Activated effector memory CD4-positive, alpha-beta T cell treated with Interleukin-2 at 50 U/mL for 16 hours (primary cell): ENCODE data around the gene LCT.
A peak's percentile ranks its signal among the peaks of the same experiment; 100 is the strongest.
"Not testable (repeated sequence)": the region's sequence is repeated elsewhere in the genome, so short reads cannot be mapped to it uniquely, and the experiment has no call there.

Source experiments
- DNase-seq: peaks from one replicate; pipeline ENCODE4 v3.0.0-alpha.2; 2020

The LCT gene

DNA sequence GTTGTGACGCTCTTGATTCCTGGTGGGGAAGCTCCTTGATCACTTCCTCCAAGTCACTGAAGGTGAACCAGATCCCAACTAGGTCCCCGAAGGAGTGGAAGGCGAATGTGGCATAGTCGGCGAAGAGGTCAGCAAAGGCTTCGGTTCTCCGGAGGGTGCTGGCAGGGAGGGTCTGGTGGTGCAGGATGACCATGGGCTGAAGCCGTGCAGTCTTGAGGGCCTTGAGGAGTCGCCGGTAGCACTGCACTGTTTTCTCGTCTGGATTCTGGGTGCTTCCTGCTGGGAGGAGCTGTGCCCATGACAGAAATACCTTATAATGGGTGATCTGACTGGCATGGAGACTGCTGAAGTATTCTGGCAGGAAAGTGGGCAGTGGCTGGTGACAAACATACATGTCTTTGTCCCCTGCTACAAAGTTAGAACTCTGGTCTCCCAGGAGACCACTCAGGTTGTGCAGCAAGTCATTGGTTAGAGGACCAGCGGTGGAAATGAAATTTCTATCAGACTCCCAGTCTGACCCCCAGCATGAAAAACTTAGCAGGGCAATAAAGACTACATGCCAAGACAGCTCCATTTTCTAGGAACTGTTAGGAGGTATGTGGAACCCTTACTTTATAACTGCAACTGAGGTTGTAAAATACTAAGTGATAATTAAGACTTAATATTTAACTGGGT, at the start of gene LCT:
TSS of gene LCT (minus strand) at position 589 of the 675 bp plus-strand sequence. CDS start at position 574, 15 bp downstream.
- no peak for DNase-seq

DNA sequence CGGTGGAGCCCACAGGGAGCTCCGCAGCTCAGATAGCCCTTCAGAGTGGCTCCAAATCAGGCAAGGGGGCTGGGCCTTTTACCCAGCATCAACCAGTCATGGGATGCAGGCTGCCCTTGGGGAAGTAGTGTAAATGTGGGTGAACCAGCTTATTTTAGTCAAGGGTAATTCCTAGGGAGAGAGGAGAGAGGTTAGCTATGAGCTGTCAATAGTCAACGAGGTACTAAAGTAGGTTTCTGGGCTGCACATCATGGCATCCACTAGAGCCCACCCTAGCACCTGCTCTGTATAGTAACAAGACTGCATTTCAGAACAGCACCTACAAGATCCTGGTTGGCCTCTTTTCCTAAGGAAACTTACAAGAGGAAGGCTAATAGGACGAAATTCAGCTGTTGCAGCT, 48.7 kb upstream of the LCT start:
- no peak for DNase-seq

DNA sequence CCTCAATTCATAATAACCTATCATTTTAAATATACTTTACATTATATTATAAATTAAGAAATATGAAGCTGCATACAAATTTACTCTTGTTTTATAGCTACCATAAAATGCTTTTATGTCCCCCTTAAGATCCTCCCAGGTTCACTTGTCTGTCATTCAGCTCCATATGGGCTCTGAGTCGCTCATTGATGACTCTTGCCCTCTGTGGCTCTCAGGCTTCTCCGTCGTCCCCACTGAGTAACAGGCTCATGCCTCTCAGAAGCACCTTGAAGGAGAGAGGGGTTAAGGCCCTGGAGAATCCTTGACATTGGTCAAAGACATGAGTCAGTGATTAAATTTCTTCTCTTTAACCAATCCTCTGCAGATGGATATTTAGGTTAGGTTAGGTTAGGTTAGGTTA, 45.4 kb upstream of the LCT start:
- DNase-seq, result no peak

DNA sequence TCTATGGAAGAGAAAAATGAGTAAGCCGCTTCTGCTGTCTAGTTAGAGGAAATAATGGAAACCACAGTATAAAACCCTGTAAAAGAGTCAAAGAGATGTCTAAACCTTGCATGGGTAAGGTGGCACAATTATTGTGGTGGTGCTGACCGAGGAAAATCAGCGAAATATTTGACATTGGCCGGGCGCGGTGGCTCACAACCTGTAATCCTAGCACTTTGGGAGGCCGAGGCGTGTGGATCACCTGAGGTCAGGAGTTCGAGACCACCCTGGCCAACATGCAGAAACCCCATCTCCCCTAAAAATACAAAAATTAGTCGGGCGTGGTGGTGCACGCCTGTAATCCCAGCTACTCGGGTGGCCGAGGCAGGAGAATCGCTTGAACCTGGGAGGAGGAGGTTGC, 39.8 kb upstream of the LCT start:
- DNase-seq, result not testable (repeated sequence)

- peak; percentile 95 for DNase-seq
Observed at GRCh38 chr2:135876066-135876711, 39.2 kb upstream of the LCT start, which contains the start of gene MCM6. Gene MCM6 (minus strand): TSS chr2:135876443. CDS start chr2:135876365, 78 bp downstream.

DNA sequence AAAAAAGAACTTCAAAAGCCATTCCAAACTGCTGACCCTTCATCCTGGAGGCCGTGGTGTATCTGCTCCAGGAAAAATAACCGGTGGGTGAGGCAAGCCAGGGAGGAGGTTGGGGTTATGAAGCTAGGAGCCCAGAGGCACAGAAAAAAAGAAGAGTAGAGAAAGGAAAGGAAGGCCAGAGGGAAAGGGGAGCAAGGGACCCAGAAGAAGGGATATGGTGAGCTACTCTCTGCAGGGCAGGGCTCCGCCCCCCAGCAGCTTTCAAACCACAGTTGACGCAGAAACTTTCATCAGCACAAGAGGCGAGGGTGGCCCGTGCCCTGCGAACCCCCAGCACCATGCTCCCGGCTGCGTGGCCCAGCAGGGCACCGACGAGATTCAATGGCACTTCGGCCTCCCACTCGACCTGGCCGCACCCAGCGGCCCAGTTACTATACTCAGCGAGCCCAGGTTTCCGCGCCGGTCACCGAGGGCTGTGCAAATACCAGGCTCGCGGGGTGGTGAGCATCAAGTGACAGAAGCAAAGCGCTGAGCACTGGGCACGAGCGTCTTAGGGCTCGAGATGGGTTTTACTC, 38.6 kb upstream of the LCT start:
- DNase-seq, result peak; percentile 67

DNA sequence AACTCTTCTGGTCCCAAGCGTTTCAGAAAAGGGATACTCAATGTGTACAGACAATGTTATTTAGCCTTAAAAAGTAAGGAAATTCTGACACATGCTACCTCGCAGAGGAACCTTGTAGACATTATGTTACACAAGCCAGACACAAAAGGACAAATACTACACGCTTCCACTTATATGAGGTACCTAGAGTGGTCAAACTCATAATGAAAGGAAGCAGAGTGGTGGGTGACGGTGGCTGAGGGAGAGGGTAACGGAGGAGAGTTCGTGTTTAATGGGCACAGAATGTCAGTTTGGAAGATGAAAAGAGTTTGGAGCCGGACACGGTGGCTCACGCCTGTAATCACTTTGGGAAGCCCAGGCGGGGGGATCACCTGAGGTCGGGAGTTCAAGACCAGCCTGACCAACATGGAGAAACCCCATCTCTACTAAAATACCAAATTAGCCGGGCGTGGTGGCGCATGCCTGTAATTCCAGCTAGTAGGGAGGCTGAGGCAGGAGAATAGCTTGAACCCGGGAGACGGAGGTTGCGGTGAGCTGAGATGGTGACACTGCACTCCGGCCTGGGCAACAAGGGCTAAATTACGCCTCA, 37.9 kb upstream of the LCT start:
- DNase-seq, result no peak

DNA sequence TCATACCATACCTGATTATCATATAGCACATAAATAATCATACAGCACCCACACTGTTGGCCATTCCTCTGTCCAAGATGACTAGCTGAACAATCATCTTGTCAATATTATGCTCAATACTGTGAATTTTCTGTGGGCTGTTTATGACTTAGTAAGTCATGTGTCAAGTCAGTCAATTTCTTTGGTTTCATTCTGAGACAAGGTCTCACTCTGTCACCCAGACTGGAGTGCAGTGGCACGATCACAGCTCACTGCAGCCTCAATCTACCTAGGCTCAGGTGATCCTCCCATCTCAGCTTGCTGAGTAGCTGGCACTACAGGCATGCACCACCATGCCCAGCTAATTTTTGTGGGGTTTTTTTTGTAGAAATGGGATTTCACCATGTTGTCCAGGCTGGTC, 33.6 kb upstream of the LCT start:
- no peak for DNase-seq

DNA sequence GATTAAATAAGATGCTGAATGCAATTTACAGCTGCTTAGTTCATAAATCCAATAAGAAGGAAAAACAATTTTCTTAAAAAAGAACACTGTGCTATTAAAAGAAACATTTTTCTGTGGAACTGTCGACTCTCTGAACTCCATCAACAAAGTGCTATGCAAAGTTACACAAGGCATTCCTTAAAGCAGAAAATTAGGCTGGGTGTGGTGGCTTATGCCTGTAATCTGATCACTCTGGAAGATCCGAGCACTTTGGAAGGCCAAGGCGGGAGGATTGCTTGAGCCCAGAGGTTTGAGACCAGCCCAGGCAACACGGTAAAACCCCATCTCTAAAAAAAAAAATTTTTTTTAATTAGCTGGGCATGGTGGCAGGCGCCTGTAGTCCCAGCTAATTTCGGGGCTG, 26.2 kb upstream of the LCT start:
- no peak for DNase-seq

GRCh38 chr2:135862718-135863117, 25.7 kb upstream of the LCT start:
- DNase-seq, result no peak

- DNase-seq, result no peak
Observed at GRCh38 chr2:135853401-135853800, 16.4 kb upstream of the LCT start.

DNA sequence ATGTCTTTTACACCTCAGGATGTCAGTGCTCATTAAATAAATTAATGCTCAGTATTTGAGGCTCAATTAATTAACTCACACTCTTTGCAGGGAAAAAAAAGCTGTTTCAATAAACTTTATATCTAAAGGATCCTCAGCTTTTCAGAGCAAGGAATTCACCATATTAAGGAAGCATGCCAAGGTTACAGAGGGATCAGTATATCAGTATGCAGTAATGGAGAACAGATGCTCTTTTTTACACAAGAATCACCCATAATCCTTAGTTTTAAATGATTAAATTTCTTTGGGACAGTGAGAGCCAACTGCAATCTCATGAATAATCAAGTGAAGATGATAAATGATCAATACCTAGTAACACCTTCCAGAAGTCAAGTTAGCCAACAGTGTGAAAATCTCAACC, 14.9 kb upstream of the LCT start:
- no peak for DNase-seq

DNA sequence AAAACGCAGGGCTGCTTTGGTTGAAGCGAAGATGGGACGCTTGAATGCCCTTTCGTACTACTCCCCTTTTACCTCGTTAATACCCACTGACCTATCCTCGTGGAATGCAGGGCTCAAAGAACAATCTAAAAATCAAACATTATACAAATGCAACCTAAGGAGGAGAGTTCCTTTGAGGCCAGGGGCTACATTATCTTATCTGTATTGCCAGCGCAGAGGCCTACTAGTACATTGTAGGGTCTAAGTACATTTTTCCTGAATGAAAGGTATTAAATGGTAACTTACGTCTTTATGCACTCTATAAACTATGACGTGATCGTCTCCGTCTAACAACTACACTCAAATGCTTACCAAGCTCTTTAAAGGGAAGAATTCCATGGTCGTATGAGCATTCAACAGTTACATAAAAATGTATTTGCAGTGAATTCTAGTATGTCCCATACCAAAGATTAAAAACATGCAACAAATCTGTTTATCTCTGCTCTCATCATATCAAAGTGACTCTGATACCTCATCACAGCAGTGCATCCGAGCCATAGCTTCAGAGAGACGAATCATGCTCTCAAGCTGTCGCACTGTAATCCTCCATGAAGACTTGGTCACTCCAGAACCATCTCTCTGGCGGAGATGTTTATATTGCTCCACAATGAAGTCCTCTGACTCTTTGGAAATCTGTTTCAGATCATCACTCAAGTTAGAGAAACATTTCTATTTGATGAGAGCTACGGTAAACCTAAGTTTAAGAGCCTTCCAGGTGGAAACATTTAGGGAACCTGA, 14.1 kb upstream of the LCT start:
- no peak for DNase-seq

GRCh38 chr2:135849087-135849486, 12.1 kb upstream of the LCT start:
- no peak for DNase-seq

DNA sequence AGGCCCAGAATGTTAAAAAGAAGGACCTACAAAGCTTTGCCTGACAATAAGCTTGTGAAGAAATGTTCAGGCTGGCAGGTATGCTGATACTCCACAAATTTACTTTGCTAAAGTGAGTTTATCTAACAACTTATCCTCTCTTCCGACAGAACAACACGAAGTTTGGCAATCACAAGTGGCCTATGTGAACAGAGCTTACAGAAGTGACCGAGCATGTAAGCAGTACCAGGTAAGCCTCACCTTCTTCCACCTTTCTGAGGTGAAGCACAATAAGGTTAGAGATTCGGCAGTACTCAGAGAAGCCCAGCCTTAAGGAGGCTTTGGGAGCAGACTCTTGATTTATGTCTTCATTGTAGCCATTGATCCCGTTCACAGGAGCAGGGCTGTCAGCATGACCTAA, 9.0 kb upstream of the LCT start:
- no peak for DNase-seq

- no peak for DNase-seq
Observed at GRCh38 chr2:135845257-135845656, 8.3 kb upstream of the LCT start.

- DNase-seq, result no peak
Observed at GRCh38 chr2:135844301-135844895, 7.4 kb upstream of the LCT start.

DNA sequence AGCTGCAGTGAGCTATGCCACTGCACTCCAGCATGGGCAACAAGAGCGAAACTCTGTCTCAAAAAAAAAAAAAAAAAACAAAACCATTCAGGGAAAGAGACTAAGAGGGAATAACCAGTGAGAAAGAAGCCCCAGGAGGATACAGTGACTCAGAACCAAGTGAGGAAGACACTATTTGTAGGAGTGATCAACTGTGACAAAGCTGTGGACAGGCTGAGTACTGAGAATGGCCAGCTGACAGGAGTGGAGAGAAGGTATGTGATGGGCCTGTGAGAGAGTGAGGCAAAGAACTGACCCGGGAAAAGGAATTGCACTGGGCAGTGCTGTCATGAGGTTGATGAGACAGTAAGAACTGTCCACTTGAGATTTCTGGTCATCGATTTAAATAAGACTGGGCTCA, 6.7 kb upstream of the LCT start:
- no peak for DNase-seq

GRCh38 chr2:135840601-135841000, 3.6 kb upstream of the LCT start:
- no peak for DNase-seq

- no peak for DNase-seq
Observed at GRCh38 chr2:135839713-135840112, 2.7 kb upstream of the LCT start.

- DNase-seq, result no peak
Observed at GRCh38 chr2:135838502-135838901, 1.5 kb upstream of the LCT start.

GRCh38 chr2:135832891-135833290, 4.1 kb downstream of the LCT start:
- DNase-seq, result no peak
